CD14-positive monocyte (primary cell): ENCODE results near the gene LTBP4. TPM values are rescaled to one million over a fixed set of nuclear protein-coding genes. Genes with fewer than 3 reads are reported as not detected.

ENCODE experiments used
- DNase-seq, 3 donors: peaks; one replicate each; pipeline ENCODE4 v3.0.0-alpha.2; 2011 to 2022
- H2AFZ ChIP-seq: 2 replicates; pipeline ENCODE4 v1.6.0; 2012; ENCODE audit warnings: mild to moderate bottlenecking, low read depth, low read length, inconsistent platforms; ENCODE audit not compliant: insufficient read depth, poor library complexity, severe bottlenecking
- H3K27ac ChIP-seq, 2 donors: 1 replicate in 1 of 2; 2 replicates in 1 of 2; pipeline ENCODE4 v1.5.1; 2012 to 2013; ENCODE audit warnings: low read length in 2 of 2, control low read depth in 1 of 2, inconsistent platforms in 1 of 2, low read depth in 1 of 2, mild to moderate bottlenecking in 1 of 2
- H3K27me3 ChIP-seq, 2 donors: one replicate each; pipeline versions ENCODE4 v1.6.0 to v1.6.1; 2011 to 2013; ENCODE audit warnings: low read length in 2 of 2; ENCODE audit not compliant: control insufficient read depth in 2 of 2, insufficient read depth in 2 of 2
- H3K36me3 ChIP-seq, 2 donors: replicated peaks in 1 of 2; 1 replicate in 1 of 2; 2 replicates in 1 of 2; pipeline versions ENCODE4 v1.5.1 to v1.6.1; 2012 to 2013; ENCODE audit warnings: low read length in 2 of 2, control low read depth in 1 of 2, inconsistent platforms in 1 of 2, mild to moderate bottlenecking in 1 of 2; ENCODE audit not compliant: insufficient read depth in 2 of 2, control insufficient read depth in 1 of 2
- H3K4me1 ChIP-seq, 2 donors: 1 replicate in 1 of 2; 2 replicates in 1 of 2; pipeline versions ENCODE4 v1.5.1 to v1.6.1; 2012 to 2013; ENCODE audit warnings: low read length in 2 of 2, control low read depth in 1 of 2, inconsistent platforms in 1 of 2, mild to moderate bottlenecking in 1 of 2, moderate library complexity in 1 of 2; ENCODE audit not compliant: insufficient read depth in 2 of 2, control insufficient read depth in 1 of 2
- H3K4me2 ChIP-seq: replicated peaks from 2 replicates; pipeline ENCODE3; 2012; ENCODE audit warnings: low read length, moderate library complexity, mild to moderate bottlenecking; ENCODE audit not compliant: poor library complexity, severe bottlenecking; ENCODE audit errors: extremely low read depth
- H3K4me3 ChIP-seq, 3 experiments: fragments of 200-600 bp in 1 of 3; sonication (generic) in 1 of 3; replicated peaks in 1 of 3; 1 replicate in 2 of 3; 2 replicates in 1 of 3; pipeline ENCODE4 v1.5.1; 2011 to 2013; ENCODE audit warnings: low read length in 3 of 3, mild to moderate bottlenecking in 3 of 3, control low read depth in 2 of 3, low read depth in 2 of 3, inconsistent platforms in 1 of 3, moderate library complexity in 1 of 3
- H3K79me2 ChIP-seq: 2 replicates; pipeline ENCODE4 v1.6.0; 2012; ENCODE audit warnings: mild to moderate bottlenecking, control low read depth, inconsistent platforms, low read length, moderate library complexity; ENCODE audit not compliant: insufficient read depth
- H3K9ac ChIP-seq: 2 replicates; pipeline ENCODE4 v1.6.0; 2017; ENCODE audit warnings: low read length, mild to moderate bottlenecking; ENCODE audit not compliant: insufficient read depth, poor library complexity, severe bottlenecking
- H3K9me3 ChIP-seq, 2 donors: replicated peaks in 1 of 2; 1 replicate in 1 of 2; 2 replicates in 1 of 2; pipeline versions ENCODE4 v1.5.1 to v1.6.1; 2012 to 2013; ENCODE audit warnings: low read length in 2 of 2, control low read depth in 1 of 2; ENCODE audit not compliant: control insufficient read depth in 1 of 2, insufficient read depth in 1 of 2
- H4K20me1 ChIP-seq: 2 replicates; pipeline ENCODE4 v1.6.0; 2012; ENCODE audit warnings: mild to moderate bottlenecking, low read length, control low read depth, moderate library complexity; ENCODE audit not compliant: insufficient read depth
- H3K27ac Mint-ChIP-seq, 7 donors: one replicate each; pipeline ENCODE4 v1.8.0; 2020; ENCODE audit warnings: mild to moderate bottlenecking in 7 of 7, mixed read lengths in 7 of 7, moderate library complexity in 6 of 7, inconsistent platforms in 2 of 7
- H3K27me3 Mint-ChIP-seq, 3 donors: one replicate each; pipeline ENCODE4 v1.8.0; 2021 to 2022; ENCODE audit warnings: low read depth in 3 of 3, mild to moderate bottlenecking in 3 of 3, mixed read lengths in 3 of 3, moderate library complexity in 3 of 3, inconsistent platforms in 1 of 3
- H3K36me3 Mint-ChIP-seq, 2 donors: one replicate each; pipeline ENCODE4 v1.8.0; 2020; ENCODE audit warnings: mixed read lengths in 2 of 2, inconsistent platforms in 1 of 2, mild to moderate bottlenecking in 1 of 2
- H3K4me1 Mint-ChIP-seq: one replicate; pipeline ENCODE4 v1.8.0; 2020; ENCODE audit warnings: mild to moderate bottlenecking, mixed read lengths
- H3K4me3 Mint-ChIP-seq, 2 donors: one replicate each; pipeline ENCODE4 v1.8.0; 2020; ENCODE audit warnings: mild to moderate bottlenecking in 2 of 2, mixed read lengths in 2 of 2, moderate library complexity in 1 of 2
- H3K9me3 Mint-ChIP-seq, 7 donors: one replicate each; pipeline ENCODE4 v1.8.0; 2020 to 2022; ENCODE audit warnings: mixed read lengths in 7 of 7, mild to moderate bottlenecking in 6 of 7, moderate library complexity in 6 of 7, inconsistent platforms in 2 of 7
- CTCF ChIP-seq: fragments of 200-600 bp; IDR thresholded peaks from one replicate; pipeline ENCODE4 v1.8.0; 2022; ENCODE audit warnings: antibody characterized with exemption, mild to moderate bottlenecking
- WGBS: methylation state at CpG from one replicate; pipeline ENCODE4 v1.1.5; 2013; ENCODE audit warnings: missing lambda C conversion rate; ENCODE audit not compliant: insufficient coverage; 5-methylcytosine and 5-hydroxymethylcytosine counted together
- intact Hi-C, 2 donors: fragments of 100-400 bp; cut with micrococcal nuclease; formaldehyde crosslinking; loops; one replicate each; pipeline versions ENCODE4 v1.15.0 to v1.15.1; 2023
- polyA plus RNA-seq, 3 donors: library from polyadenylated mRNA; depleted of rRNA in 1 of 3; unstranded in 2 of 3; stranded (reverse) in 1 of 3; fragments of 300-500 nt in 2 of 3; fragments of >200 nt in 1 of 3; fragmentation: Illumina TruSeq in 2 of 3; gene quantifications; 1 replicate in 2 of 3; 2 replicates in 1 of 3; pipeline ENCODE4 v1.2.3, GENCODE V29; 2012 to 2021

Gene LTBP4
- polyA plus RNA-seq, 3 donors = 3.8 to 38.7 (median 8.0) TPM

- H3K9me3 Mint-ChIP-seq = peaks cover 0 to 2% (median 0%) of the 10 kb centered on the region in 7 donors
- H3K4me1 Mint-ChIP-seq = peaks cover 34% of the 10 kb centered on the region
- DNase-seq = no peak
- peaks cover 47 to 58% of the 10 kb centered on the region in 2 donors for H3K4me1 ChIP-seq
- H3K9ac ChIP-seq = peak overlapping the region; percentile 80
- WGBS = 0% methylated on average over 11 of the region's 22 CpGs
- H3K27ac ChIP-seq = peak overlapping the region; percentile 48 to 89
- H3K27ac Mint-ChIP-seq = peak overlapping the region; percentile 28 to 96 (median 93)
- peaks cover 31% of the 10 kb centered on the region for H3K79me2 ChIP-seq
- intact Hi-C loops = no loop called here
- H3K36me3 ChIP-seq = peaks cover 9 to 15% of the 10 kb centered on the region in 2 donors
- peaks cover 0 to 5% (median 3%) of the 10 kb centered on the region in 3 donors for H3K27me3 Mint-ChIP-seq
- peak overlapping the region; percentile 55 to 86 for H3K4me3 Mint-ChIP-seq
- H4K20me1 ChIP-seq = peaks cover 16% of the 10 kb centered on the region
- H2AFZ ChIP-seq = peak overlapping the region; percentile 81
- no peaks in the 10 kb centered on the region for H3K9me3 ChIP-seq
- H3K36me3 Mint-ChIP-seq = peaks cover 21 to 24% of the 10 kb centered on the region in 2 donors
- no peak for TF ChIP-seq CTCF
- H3K27me3 ChIP-seq = no peaks in the 10 kb centered on the region
- H3K4me3 ChIP-seq = peak overlapping the region; percentile 79 to 91 (median 89)
- H3K4me2 ChIP-seq = peak overlapping the region; percentile 87
These were observed 25.0 kb upstream of the LTBP4 start for GRCh38 chr19:40576151-40576584.

GRCh38 chr19:40576585-40577451 lies 24.4 kb upstream of the LTBP4 start, which contains the start of gene SHKBP1:
SHKBP1 (plus strand) TSS chr19:40576873; CDS start chr19:40576900, 27 bp downstream.
- Histone ChIP-seq H3K27me3 (no peaks in the 10 kb centered on the region), H3K79me2 (peaks cover 38% of the 10 kb centered on the region), H3K9me3 (no peaks in the 10 kb centered on the region), H3K9ac (peak within 1 kb of the TSS; percentile 80), H3K4me3 (peak within 1 kb of the TSS; percentile 79 to 91 (median 89)), H3K4me2 (peak within 1 kb of the TSS; percentile 87), H2AFZ (peak within 1 kb of the TSS; percentile 81), H3K36me3 (peaks cover 16 to 21% of the 10 kb centered on the region in 2 donors), H4K20me1 (peaks cover 16% of the 10 kb centered on the region), H3K27ac (peak within 1 kb of the TSS; percentile 48 to 89), H3K4me1 (peaks cover 52 to 64% of the 10 kb centered on the region in 2 donors)
- peaks cover 0 to 3% (median 0%) of the 10 kb centered on the region in 7 donors for H3K9me3 Mint-ChIP-seq
- intact Hi-C loops = no loop called here
- H3K36me3 Mint-ChIP-seq = peaks cover 27 to 31% of the 10 kb centered on the region in 2 donors
- peak; percentile 96 to 97 (median 96) for DNase-seq
- TF ChIP-seq CTCF = no peak
- H3K27ac Mint-ChIP-seq = peak within 1 kb of the TSS; percentile 88 to 96 (median 93)
- WGBS = under 1% methylated on average over 25 of the region's 55 CpGs
- peaks cover 0 to 5% (median 3%) of the 10 kb centered on the region in 3 donors for H3K27me3 Mint-ChIP-seq
- peaks cover 40% of the 10 kb centered on the region for H3K4me1 Mint-ChIP-seq
- H3K4me3 Mint-ChIP-seq = peak within 1 kb of the TSS; percentile 86 to 92
